Left renal cortex interstitium (tissue), 4 donors: ENCODE results near the gene CCAR1. TPM values are rescaled to one million over a fixed set of nuclear protein-coding genes. Genes with fewer than 3 reads are reported as not detected.
"Not testable (repeated sequence)": the region's sequence is repeated elsewhere in the genome, so short reads cannot be mapped to it uniquely, and the experiment has no call there.

Experiments
- DNase-seq, 4 donors: peaks; one replicate each; pipeline ENCODE4 v3.0.0-alpha.2; 2013; ENCODE audit warnings: low read depth in 4 of 4, low spot score in 2 of 4, missing footprints in 1 of 4
- polyA plus RNA-seq, 4 donors: library from polyadenylated mRNA; unstranded; fragments of 120-200 nt; gene quantifications; one replicate each; pipeline ENCODE4 v1.2.1, GENCODE V29; 2013; ENCODE audit not compliant: insufficient read length in 4 of 4

The CCAR1 gene
- polyA plus RNA-seq, 4 donors, result 127 to 238 (median 180) TPM

- DNase-seq, result no peak
Measured at GRCh38 chr10:68756246-68756645, 35.2 kb downstream of the CCAR1 start.

GRCh38 chr10:68756766-68757165, 35.7 kb downstream of the CCAR1 start:
- no peak for DNase-seq

DNA sequence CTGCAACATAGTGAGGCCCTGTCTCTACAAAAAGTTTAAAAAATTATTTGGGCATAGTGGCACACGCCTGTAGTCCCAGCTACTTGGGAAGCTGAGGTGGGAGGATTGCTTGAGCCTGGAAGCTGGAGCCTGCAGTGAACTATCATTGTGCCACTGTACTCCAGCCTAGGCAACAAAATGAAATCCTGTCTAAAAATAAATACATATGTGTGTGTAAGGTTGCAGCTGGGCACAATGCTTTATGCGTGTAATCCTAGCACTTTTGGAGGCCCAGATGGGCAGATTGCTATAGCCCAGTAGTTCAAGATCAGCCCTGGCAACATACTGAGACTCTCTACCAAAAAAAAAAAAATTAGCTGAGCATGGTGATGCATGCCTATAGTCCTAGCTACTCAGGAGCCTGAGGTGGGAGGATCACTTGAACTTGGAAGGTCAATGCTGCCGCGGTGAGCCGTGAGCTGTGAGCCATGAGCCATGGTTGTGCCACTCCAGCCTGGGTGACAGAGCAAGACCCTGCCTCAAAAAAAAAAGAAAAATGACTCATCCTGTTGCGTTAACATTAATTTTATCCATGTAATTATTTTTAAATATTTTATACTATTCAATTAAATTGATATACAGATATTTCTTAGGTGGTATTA, 38.3 kb downstream of the CCAR1 start:
- no peak for DNase-seq

GRCh38 chr10:68759967-68760366, 38.9 kb downstream of the CCAR1 start:
- no peak for DNase-seq

DNA sequence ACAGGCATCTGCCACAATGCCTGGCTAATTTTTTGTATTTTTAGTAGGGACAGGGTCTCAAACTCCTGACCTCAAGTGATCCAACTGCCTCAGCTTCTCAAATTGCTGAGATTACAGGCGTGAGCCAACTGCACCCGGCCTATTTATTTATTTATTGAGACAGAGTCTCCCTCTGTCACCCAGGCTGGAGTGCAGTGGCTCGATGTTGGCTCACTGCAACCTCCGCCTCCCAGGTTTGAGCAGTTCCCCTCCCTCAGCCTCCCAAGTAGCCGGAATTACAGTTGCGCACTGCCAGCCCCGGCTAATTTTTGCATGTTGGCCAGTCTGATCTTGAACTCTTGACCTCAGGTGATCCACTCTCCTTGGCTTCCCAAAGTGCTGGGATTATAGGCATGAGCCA, 46.4 kb downstream of the CCAR1 start:
- not testable (repeated sequence) for DNase-seq

GRCh38 chr10:68781613-68782574, 60.9 kb downstream of the CCAR1 start:
- DNase-seq, result no peak

DNA sequence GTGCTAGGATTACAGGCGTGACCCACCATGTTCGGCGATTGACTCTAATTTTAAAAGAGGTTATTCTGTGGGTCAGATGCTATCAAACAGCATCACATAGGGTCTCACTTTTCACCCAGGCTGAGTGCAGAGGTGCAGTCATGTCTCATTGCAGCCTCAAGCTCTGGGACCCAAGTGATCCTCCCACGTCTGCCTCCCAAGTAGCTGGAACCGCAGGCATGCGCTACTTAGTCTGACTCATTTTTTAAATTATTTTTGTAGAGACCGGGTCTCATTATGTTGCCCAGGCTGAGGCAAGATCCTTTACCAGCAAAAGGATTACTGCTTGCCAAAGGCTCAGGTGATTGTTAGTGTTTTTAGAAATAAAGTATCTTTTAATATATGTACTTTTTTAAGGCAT, 63.4 kb downstream of the CCAR1 start:
- no peak for DNase-seq

- no peak for DNase-seq
Measured at GRCh38 chr10:68787813-68788212, 66.8 kb downstream of the CCAR1 start.

GRCh38 chr10:68790476-68790875, 69.4 kb downstream of the CCAR1 start:
- DNase-seq, result no peak

DNA sequence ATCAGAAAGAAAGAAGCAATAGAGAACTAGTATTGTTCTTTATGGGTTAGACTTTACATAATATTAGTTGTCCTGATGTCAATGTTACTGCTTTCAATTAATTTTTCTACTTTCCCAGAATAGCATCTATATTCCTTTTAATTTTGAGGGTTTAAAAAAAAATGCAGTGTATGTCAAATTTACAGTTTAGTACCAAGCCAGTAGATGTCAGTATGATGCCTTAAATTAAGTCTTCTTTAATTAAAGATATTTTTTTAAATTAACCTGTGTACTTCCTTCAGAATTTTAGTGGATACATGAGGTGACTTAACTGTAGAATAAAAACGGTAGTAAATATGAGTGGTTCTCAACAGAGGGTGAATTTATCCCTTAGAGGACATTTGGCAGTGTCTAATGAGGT, 71.1 kb downstream of the CCAR1 start:
- no peak for DNase-seq

GRCh38 chr10:68795886-68796532, 75.0 kb downstream of the CCAR1 start:
- no peak for DNase-seq

DNA sequence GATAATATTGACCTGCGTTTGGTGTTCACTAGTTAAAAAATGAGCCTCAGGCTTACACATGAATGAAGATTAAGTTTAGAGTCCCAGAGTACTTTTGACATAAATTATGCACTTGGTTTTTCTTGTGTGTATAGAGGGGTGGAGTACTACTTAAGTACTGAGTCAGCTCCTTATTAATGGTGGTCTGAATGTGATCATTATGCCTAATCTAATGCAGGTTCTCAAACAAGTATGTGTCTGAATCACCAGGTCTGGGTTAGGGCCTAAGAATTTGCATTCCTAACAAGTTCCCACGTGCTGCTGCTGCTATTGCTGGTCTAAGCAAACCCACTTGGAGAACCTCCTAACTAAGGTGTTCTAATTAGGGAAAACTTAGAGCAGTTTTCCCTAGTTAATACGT, 75.6 kb downstream of the CCAR1 start:
- DNase-seq, result no peak

DNA sequence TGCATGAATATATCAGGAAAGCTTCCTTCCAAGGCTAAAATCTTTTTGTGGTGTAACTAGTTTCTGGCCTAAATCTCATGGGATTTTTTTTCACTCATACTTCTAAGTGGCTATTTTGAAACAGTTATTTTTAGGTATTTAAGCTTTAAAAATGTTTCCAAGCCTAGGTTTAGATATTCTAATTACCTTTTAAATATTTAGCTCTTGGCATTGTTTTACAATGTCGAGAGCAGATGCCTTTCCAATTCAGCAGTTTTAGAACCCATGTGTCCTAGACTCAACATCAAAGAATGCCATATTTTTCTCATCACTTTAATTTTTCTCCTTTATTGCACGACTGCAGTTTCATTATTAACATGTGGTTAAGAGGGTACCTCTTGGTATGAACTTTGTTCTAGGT, 79.2 kb downstream of the CCAR1 start:
- DNase-seq, result no peak

DNA sequence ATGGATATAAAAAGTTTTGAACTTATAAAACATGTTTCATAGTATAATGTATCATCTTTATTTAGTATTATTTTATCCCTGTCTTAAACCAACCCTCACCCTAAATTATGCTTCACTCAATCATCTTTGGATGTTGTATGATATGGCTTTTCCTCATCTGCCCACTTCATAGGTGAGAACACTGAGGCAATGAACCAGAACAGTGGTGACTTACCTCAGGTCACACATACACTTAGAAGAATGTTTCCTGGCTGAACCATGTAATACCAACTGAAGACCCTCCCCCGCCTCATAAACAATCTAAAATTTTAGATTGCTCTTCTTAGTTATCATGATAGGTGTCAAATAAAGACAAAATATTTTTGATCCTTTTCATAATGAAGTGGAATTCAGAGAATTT, 83.7 kb downstream of the CCAR1 start:
- no peak for DNase-seq

DNA sequence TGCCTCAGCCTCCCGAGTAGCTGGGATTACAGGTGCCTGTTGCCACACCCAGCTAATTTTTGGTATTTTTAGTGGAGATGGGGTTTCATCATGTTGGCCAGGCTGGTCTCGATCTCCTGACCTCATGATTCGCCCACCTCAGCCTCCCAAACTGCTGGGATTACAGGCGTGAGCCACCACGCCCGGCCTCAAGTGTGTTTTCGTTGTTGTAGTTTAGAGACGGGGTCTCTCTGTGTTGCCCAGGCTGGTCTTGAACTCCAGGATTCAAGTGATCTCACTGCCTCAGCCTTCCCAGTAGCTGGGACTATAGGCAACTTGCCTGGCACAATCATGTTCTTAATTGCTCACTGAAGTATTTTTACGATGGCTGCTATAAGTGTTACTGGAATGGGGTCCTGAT, 89.8 kb downstream of the CCAR1 start:
- not testable (repeated sequence) for DNase-seq

- DNase-seq, result no peak
Measured at GRCh38 chr10:68811314-68812009, 90.4 kb downstream of the CCAR1 start.

DNA sequence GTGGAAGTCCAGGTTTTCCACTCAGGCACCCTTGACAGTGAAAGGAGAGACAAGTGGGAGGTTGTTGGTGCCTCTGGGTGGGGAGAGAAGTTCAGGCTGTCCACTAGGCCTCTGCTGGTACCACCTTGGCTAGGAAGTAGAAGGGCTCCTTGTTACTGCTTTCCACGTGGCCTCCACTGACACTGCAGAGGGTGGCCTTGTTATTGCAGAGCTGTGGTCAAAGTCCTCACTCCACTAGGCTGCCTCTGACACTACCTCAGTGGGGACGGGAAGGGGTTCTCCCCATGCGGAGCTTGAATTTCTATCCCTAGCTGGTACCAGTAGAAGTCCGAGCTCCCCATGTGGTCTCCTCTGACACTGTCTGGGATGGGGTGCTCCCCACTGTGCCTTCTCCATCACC, 91.4 kb downstream of the CCAR1 start:
- DNase-seq, result no peak

DNA sequence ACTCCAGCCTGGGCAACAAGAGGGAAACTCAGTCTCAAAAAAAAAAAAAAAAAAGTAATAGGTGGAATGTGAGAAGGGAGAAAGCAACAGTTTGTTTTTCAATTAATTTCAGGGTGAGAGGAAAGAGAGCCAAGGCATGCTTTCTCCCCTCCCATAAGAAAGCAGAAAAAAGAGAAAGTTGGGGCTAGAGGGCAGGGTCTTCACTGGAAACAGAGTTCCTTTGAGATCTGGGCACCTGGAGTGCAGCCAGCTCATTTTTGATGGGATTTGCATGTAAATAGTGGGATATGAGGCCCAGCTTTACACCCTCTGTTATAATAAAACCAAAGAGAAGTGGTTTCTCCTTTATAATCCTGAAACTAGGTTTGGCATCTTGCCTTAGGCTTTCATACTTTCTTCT, 92.5 kb downstream of the CCAR1 start:
- no peak for DNase-seq

DNA sequence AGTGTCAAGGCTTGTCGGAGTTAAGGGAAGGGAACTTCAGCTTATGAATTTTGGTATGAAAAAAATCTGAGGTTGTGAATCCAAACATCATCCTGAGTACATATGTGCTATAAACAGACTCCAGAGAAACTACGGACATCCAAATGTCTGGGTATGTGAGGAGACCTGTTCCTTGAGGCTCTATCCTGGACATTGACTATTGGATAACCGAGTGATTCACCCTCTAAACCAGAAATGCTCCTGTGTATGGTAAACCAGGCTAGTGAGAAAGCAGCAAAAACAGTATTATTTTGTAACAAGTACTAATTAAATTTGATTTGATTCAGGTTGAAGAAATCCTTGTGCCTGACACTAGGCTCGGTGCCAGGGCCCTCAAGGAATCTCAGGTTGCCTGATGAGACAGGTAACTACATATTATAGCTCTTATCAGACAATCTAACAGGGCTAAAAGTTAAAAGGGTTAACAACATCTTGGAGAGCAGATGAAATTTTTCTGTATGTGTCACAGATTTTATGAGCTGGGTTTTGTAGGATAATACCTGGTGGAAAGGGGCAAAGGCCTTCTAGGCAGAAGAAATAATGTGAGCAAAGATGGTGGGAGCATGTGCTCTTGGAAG, 95.9 kb downstream of the CCAR1 start:
- no peak for DNase-seq

DNA sequence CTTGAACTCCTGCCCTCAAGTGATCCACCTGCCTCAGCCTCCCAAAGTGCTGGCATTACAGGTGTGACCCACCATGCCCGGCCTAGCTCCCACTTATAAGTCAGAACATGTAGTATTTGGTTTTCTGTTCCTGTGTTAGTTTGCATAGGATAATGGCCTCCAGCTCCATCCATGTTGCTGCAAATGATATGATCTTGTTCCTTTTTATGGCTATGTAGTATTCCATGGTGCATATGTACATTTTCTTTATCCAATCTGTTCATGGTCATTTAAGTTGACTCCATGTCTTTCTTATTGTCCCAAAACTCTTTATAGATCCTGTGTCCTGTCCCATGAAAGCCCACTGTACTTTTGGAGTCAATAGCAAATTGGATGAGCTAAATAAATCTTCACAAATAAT, 99.3 kb downstream of the CCAR1 start:
- DNase-seq, result not testable (repeated sequence)
